H9 (cell line): Measurements from ENCODE around the gene F13B. TPM values are rescaled to one million over a fixed set of nuclear protein-coding genes. Genes with fewer than 3 reads are reported as not detected.
"Not testable (repeated sequence)": the region's sequence is repeated elsewhere in the genome, so short reads cannot be mapped to it uniquely, and the experiment has no call there.

ENCODE experiments used
- DNase-seq: peaks from one replicate; pipeline ENCODE4 v3.0.0-alpha.2; 2017
- H2AFZ ChIP-seq: one replicate; pipeline ENCODE4 v1.6.1; 2013; ENCODE audit warnings: mild to moderate bottlenecking, low read length, control low read depth, moderate library complexity
- H2AK5ac ChIP-seq: 2 replicates; pipeline ENCODE4 v1.6.1; 2013; ENCODE audit warnings: low read length, control low read depth, mixed read lengths; ENCODE audit not compliant: insufficient read length
- H2BK120ac ChIP-seq: one replicate; pipeline ENCODE4 v1.6.1; 2013; ENCODE audit warnings: low read depth, mild to moderate bottlenecking, low read length, control low read depth, inconsistent platforms; ENCODE audit not compliant: poor library complexity, severe bottlenecking
- H2BK12ac ChIP-seq: 2 replicates; pipeline ENCODE4 v1.6.1; 2013; ENCODE audit warnings: low read length, control low read depth, mixed read lengths, low read depth; ENCODE audit not compliant: insufficient read length
- H2BK15ac ChIP-seq: 2 replicates; pipeline ENCODE4 v1.6.1; 2013; ENCODE audit warnings: low read depth, low read length, control low read depth
- H2BK20ac ChIP-seq: one replicate; pipeline ENCODE4 v1.6.1; 2013; ENCODE audit warnings: low read depth, mild to moderate bottlenecking, low read length, control low read depth, inconsistent platforms; ENCODE audit not compliant: poor library complexity, severe bottlenecking
- H2BK5ac ChIP-seq: 2 replicates; pipeline ENCODE4 v1.6.1; 2013; ENCODE audit warnings: low read length, control low read depth, mixed read lengths; ENCODE audit not compliant: insufficient read length
- H3K14ac ChIP-seq: 2 replicates; pipeline ENCODE4 v1.6.1; 2013; ENCODE audit warnings: low read length, control low read depth; ENCODE audit not compliant: insufficient read depth
- H3K18ac ChIP-seq: 2 replicates; pipeline ENCODE4 v1.6.1; 2013; ENCODE audit warnings: low read depth, mild to moderate bottlenecking, mixed read lengths, low read length, control low read depth; ENCODE audit not compliant: insufficient read length
- H3K23ac ChIP-seq: 2 replicates; pipeline ENCODE4 v1.6.1; 2013; ENCODE audit warnings: low read length, control low read depth, mixed read lengths, low read depth; ENCODE audit not compliant: insufficient read length
- H3K23me2 ChIP-seq: 2 replicates; pipeline ENCODE4 v1.6.1; 2013; ENCODE audit warnings: low read depth, mild to moderate bottlenecking, mixed read lengths, low read length, control low read depth; ENCODE audit not compliant: insufficient read length, poor library complexity, severe bottlenecking
- H3K27ac ChIP-seq: 2 replicates; pipeline ENCODE4 v1.5.1; 2013; ENCODE audit warnings: low read length, control low read depth, mixed read lengths, low read depth; ENCODE audit not compliant: insufficient read length
- H3K27me3 ChIP-seq: 2 replicates; pipeline ENCODE4 v1.6.1; 2013; ENCODE audit warnings: low read length, control low read depth, inconsistent platforms; ENCODE audit not compliant: insufficient read depth
- H3K4ac ChIP-seq: 2 replicates; pipeline ENCODE4 v1.6.1; 2013; ENCODE audit warnings: low read depth, mild to moderate bottlenecking, control low read depth, inconsistent platforms, low read length, moderate library complexity
- H3K4me1 ChIP-seq: 2 replicates; pipeline ENCODE4 v1.6.1; 2013; ENCODE audit warnings: low read length, control low read depth, inconsistent platforms; ENCODE audit not compliant: insufficient read depth
- H3K4me2 ChIP-seq: 2 replicates; pipeline ENCODE4 v1.6.1; 2013; ENCODE audit warnings: low read length, control low read depth, mixed read lengths; ENCODE audit not compliant: insufficient read length, insufficient read depth
- H3K56ac ChIP-seq: 2 replicates; pipeline ENCODE4 v1.6.1; 2013; ENCODE audit warnings: low read depth, mild to moderate bottlenecking, mixed read lengths, low read length, control low read depth; ENCODE audit not compliant: insufficient read length
- H3K79me1 ChIP-seq: 2 replicates; pipeline ENCODE4 v1.6.1; 2013; ENCODE audit warnings: low read depth, mild to moderate bottlenecking, moderate library complexity, low read length, control low read depth, inconsistent platforms; ENCODE audit not compliant: insufficient read depth, poor library complexity, severe bottlenecking
- H3K79me2 ChIP-seq: 2 replicates; pipeline ENCODE4 v1.6.1; 2013; ENCODE audit warnings: low read length, control low read depth, inconsistent platforms; ENCODE audit not compliant: insufficient read depth
- H3K9ac ChIP-seq: 2 replicates; pipeline ENCODE4 v1.6.1; 2013; ENCODE audit warnings: low read length, control low read depth, mixed read lengths; ENCODE audit not compliant: insufficient read length; ENCODE audit errors: extremely low read depth
- H3K9me3 ChIP-seq: one replicate; pipeline ENCODE4 v1.6.1; 2013; ENCODE audit warnings: low read depth, low read length, inconsistent platforms; ENCODE audit not compliant: control insufficient read depth
- H3T11ph ChIP-seq: one replicate; pipeline ENCODE4 v1.6.1; 2013; ENCODE audit warnings: mild to moderate bottlenecking, low read length, control low read depth, inconsistent platforms
- H4K20me1 ChIP-seq: one replicate; pipeline ENCODE4 v1.6.1; 2013; ENCODE audit not compliant: control insufficient read depth, insufficient read length, insufficient read depth
- H4K5ac ChIP-seq: 2 replicates; pipeline ENCODE4 v1.6.1; 2013; ENCODE audit warnings: low read depth, mild to moderate bottlenecking, mixed read lengths, low read length, control low read depth; ENCODE audit not compliant: insufficient read length
- H4K8ac ChIP-seq: replicated peaks from 2 replicates; pipeline ENCODE4 v1.6.1; 2013; ENCODE audit warnings: low read length, control low read depth, mixed read lengths, low read depth; ENCODE audit not compliant: insufficient read length
- H4K91ac ChIP-seq: 2 replicates; pipeline ENCODE4 v1.6.1; 2013; ENCODE audit warnings: low read depth, mild to moderate bottlenecking, moderate library complexity, mixed read lengths, low read length, control low read depth; ENCODE audit not compliant: insufficient read length
- H3K27ac Mint-ChIP-seq, 3 experiments: 2 replicates in 2 of 3; 3 replicates in 1 of 3; pipeline ENCODE4 v1.8.0; 2020 to 2021; ENCODE audit warnings: mixed read lengths in 3 of 3, mild to moderate bottlenecking in 1 of 3, moderate library complexity in 1 of 3
- H3K27me3 Mint-ChIP-seq: 2 replicates; pipeline ENCODE4 v1.8.0; 2021; ENCODE audit warnings: low read depth, mild to moderate bottlenecking, moderate library complexity, mixed read lengths
- H3K36me3 Mint-ChIP-seq, 3 experiments: 2 replicates in 2 of 3; 3 replicates in 1 of 3; pipeline ENCODE4 v1.8.0; 2020 to 2021; ENCODE audit warnings: low read depth in 3 of 3, mixed read lengths in 3 of 3; ENCODE audit not compliant: insufficient read depth in 1 of 3
- H3K4me1 Mint-ChIP-seq, 2 experiments: 2 replicates each; pipeline ENCODE4 v1.8.0; 2020; ENCODE audit warnings: mixed read lengths in 2 of 2
- H3K4me3 Mint-ChIP-seq, 2 experiments: 2 replicates in 1 of 2; 3 replicates in 1 of 2; pipeline ENCODE4 v1.8.0; 2020 to 2021; ENCODE audit warnings: mild to moderate bottlenecking in 2 of 2, mixed read lengths in 2 of 2, moderate library complexity in 1 of 2
- H3K9me3 Mint-ChIP-seq, 2 experiments: 2 replicates in 1 of 2; 3 replicates in 1 of 2; pipeline ENCODE4 v1.8.0; 2020; ENCODE audit warnings: mild to moderate bottlenecking in 2 of 2, mixed read lengths in 2 of 2, moderate library complexity in 1 of 2
- WGBS: extraction: QIAGEN DNeasy Blood & Tissue Kit; methylation state at CpG from one replicate; pipeline ENCODE4 v1.1.7; 2013; ENCODE audit warnings: missing lambda C conversion rate, low lambda C conversion rate, mixed read lengths; ENCODE audit not compliant: insufficient read length; ENCODE audit errors: extremely low coverage; 5-methylcytosine and 5-hydroxymethylcytosine counted together
- total RNA-seq: library from RNA; stranded (reverse); gene quantifications from 2 replicates; pipeline ENCODE4 v1.2.1, GENCODE V29; 2021
- TF ChIP-seq, protein P1 (sequence below): fragments of 200-600 bp; sonication (generic); conservative IDR thresholded peaks from 3 replicates; pipeline ENCODE4 v1.8.0; 2021; ENCODE audit warnings: antibody characterized with exemption, mild to moderate bottlenecking

Gene F13B
- total RNA-seq, 1 experiment from 2014 or later, result not detected

DNA sequence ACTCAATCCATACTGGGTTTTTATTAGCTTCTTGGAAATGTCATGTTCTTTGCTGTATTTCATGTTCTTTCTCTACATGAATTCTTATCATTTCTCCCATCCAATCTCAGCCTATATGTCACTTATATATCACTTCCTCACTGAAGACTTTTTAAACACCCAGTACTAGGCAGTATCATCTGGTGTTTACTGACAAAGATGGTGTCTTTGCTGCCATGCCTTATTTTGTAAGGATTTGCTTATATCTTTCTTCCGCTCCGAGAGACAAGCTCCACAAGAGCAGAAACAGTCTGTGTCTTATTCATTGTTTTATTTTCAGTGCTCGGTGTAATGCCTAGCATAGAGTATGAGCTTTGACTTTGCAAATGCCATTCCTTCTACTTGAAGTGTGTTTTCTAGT is 30.2 kb downstream of the F13B start:
- Mint-ChIP-seq H3K4me1 (no peaks in the 10 kb centered on the region), H3K36me3 (no peaks in the 10 kb centered on the region), H3K9me3 (no peaks in the 10 kb centered on the region), H3K27ac (no peak overlapping the region; a peak in 1 of 7 replicates), H3K27me3 (no peaks in the 10 kb centered on the region), H3K4me3 (no peak overlapping the region)
- H3K56ac ChIP-seq, result no peak overlapping the region
- H4K20me1 ChIP-seq, result no peaks in the 10 kb centered on the region
- H3K4me1 ChIP-seq, result no peaks in the 10 kb centered on the region
- no peak overlapping the region for H3K23ac ChIP-seq
- no peak overlapping the region for H3K9ac ChIP-seq
- H3K18ac ChIP-seq, result no peak overlapping the region
- DNase-seq, result no peak
- no peak overlapping the region for H3K14ac ChIP-seq
- H3K4me2 ChIP-seq, result no peak overlapping the region
- no peaks in the 10 kb centered on the region for H3K27me3 ChIP-seq
- no peak overlapping the region for H2AK5ac ChIP-seq
- H2BK120ac ChIP-seq, result no peak overlapping the region
- H2BK5ac ChIP-seq, result no peak overlapping the region
- no peak overlapping the region for H2BK12ac ChIP-seq
- no peak overlapping the region for H3T11ph ChIP-seq
- no peaks in the 10 kb centered on the region for H3K23me2 ChIP-seq
- no CpG with 5 or more reads among the region's 3 CpGs for WGBS
- H4K8ac ChIP-seq, result no peak overlapping the region
- H3K79me1 ChIP-seq, result no peaks in the 10 kb centered on the region
- H3K79me2 ChIP-seq, result no peaks in the 10 kb centered on the region
- no peak overlapping the region for H2AFZ ChIP-seq
- TF ChIP-seq, protein P1, sequence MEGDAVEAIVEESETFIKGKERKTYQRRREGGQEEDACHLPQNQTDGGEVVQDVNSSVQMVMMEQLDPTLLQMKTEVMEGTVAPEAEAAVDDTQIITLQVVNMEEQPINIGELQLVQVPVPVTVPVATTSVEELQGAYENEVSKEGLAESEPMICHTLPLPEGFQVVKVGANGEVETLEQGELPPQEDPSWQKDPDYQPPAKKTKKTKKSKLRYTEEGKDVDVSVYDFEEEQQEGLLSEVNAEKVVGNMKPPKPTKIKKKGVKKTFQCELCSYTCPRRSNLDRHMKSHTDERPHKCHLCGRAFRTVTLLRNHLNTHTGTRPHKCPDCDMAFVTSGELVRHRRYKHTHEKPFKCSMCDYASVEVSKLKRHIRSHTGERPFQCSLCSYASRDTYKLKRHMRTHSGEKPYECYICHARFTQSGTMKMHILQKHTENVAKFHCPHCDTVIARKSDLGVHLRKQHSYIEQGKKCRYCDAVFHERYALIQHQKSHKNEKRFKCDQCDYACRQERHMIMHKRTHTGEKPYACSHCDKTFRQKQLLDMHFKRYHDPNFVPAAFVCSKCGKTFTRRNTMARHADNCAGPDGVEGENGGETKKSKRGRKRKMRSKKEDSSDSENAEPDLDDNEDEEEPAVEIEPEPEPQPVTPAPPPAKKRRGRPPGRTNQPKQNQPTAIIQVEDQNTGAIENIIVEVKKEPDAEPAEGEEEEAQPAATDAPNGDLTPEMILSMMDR, result no peak
- no peak overlapping the region for H3K4ac ChIP-seq
- no peak overlapping the region for H3K27ac ChIP-seq
- no peak overlapping the region for H4K91ac ChIP-seq
- no peaks in the 10 kb centered on the region for H3K9me3 ChIP-seq
- no peak overlapping the region for H4K5ac ChIP-seq
- H2BK15ac ChIP-seq, result no peak overlapping the region
- H2BK20ac ChIP-seq, result no peak overlapping the region

DNA sequence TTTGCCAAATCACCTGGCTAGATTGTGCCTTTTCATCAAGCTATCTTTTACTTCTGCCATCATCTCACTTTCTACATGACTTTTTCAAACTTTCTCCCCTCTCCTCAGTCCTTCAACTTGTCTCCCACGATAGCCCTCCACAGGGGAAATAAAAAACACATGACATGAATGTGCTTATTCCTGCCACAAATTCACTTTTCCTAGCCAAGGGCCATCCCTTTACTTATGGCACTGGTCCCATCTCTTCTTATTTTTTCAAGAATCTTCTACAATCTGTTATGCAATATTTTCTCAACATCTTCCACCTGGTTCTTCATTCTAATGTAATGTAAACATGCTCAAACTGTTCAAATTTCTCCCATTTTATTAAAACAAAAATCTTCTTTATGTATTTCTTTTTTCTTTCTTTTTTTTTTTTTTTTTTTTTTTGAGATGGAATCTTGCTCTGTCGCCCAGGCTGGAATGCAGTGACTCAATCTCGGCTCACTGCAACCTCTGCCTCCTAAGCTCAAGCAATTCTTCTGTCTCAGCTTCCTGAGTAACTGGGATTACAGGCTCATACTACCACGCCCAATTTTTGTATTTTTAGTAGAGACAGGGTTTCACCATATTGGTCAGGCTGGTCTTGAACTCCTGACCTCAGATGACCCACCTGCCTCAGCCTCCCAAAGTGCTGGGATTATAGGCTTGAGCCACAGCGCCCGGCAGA is 32.3 kb downstream of the F13B start:
- not testable (repeated sequence) for H3T11ph ChIP-seq, H3K18ac ChIP-seq, H3K23ac ChIP-seq, H2BK5ac ChIP-seq, H3K27me3 Mint-ChIP-seq, H3K4ac ChIP-seq, H3K27ac ChIP-seq, H3K36me3 Mint-ChIP-seq, H3K9ac ChIP-seq, H3K56ac ChIP-seq, H3K27me3 ChIP-seq, H3K14ac ChIP-seq, H3K27ac Mint-ChIP-seq, H2BK15ac ChIP-seq, H2AK5ac ChIP-seq, H2BK120ac ChIP-seq, H2AFZ ChIP-seq, H3K23me2 ChIP-seq, DNase-seq, H3K79me1 ChIP-seq, H4K20me1 ChIP-seq, H3K4me1 Mint-ChIP-seq, H3K4me1 ChIP-seq, H2BK20ac ChIP-seq, H4K8ac ChIP-seq, H2BK12ac ChIP-seq, H4K91ac ChIP-seq, H4K5ac ChIP-seq, H3K4me3 Mint-ChIP-seq, H3K9me3 Mint-ChIP-seq, H3K9me3 ChIP-seq, H3K79me2 ChIP-seq, H3K4me2 ChIP-seq
- no CpG with 5 or more reads among the region's 6 CpGs for WGBS
